Nucleus accumbens (tissue), 56 donors: ENCODE measurements around the gene BAG1.
A peak's percentile ranks its signal among the peaks of the same experiment; 100 is the strongest.

Source experiments
- DNase-seq, 56 donors: peaks; one replicate each; lab custom pipeline; 2025; lab: John Stamatoyannopoulos, UW

Gene BAG1

DNA sequence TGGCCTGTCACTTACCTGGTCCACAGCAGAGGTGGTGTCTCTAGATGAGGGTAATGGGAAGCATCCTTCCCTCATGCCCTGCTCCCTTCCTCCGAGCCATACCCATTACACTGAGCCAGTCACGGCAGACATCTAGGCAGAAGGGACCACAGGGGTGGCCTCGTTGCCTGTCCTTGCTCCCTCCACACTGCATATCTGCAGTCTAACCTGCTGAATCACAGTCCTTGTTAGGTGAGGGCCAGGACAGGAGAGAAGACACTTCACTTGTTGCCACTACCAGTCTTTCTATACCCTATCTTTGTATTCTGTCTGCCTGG is 43.0 kb downstream of the BAG1 start:
- DNase-seq = no peak

DNA sequence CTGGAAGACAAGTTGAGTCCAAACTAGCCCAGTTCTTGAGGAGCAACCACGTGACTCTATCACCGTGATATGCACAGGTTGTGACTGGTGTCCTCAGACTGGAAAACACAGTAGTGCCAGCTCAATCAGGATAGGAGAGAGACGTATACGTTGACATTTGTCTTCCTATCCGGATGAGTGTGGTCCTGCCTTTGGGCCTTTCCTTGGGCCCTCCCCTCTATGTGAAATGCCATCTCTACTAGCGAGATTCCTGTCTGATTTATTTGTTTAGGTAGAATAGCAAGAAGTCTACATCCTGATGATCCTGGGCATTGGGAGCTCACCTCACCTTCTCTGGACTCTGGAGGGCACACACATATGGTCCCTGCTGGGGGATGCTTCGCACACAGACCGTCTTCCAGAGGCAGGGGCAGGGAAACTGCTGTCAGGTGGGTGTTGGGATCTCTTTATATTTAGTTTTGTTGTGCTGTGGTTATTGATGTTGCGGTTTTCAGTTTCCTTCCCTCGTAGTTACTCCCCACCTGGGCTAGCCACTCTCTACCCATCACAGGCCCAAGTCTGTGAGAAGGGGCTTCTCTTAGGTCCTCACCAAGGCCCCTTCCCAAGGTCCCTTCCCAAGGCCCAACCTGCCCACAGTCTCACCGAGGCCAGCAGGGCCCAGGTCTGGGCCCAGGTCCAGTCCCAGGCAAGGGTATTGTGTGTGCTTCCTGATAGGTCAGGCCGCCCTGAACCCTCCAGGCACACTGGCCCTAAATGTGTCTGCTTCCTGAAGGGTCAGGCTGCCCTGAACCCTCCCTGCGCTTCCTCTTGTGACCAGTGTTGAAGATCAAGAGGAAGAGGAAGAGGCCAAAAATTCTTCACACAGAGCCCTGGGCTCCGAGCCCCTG is 43.6 kb downstream of the BAG1 start:
- DNase-seq = no peak

DNA sequence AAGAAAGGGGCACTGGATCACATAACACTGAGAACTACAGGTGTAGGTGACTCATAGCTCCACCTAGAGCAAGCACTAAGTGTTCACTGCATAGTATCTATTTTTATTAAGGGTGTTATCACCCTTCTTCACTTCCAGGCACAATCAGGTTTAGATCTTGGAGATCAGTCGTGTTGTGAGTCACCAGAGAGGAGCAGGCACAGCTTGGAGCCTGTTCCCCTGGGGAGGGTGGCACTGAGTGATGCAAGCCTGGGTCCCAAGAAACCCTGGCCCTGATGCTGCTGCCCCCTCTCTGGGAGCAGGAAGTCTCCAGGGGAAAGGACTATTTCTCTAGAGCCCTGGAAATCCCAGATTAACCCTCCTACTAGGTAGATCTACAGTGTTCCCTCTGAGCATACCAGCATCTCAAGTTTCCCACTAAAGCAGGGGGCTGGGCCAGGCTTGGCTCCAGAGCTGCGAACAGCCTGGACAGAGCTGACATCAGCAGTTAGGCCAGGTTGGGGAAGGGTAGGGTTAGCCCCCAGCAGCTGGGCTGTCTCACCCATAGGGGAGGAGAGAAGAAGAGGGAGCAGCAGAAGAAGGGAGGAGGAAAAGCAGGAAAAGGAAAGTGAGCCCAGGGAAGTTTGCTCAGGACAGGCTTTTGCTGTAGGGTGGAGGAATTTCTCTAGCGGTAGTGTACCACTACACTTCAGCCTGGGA is 52.7 kb downstream of the BAG1 start:
- no peak for DNase-seq

DNA sequence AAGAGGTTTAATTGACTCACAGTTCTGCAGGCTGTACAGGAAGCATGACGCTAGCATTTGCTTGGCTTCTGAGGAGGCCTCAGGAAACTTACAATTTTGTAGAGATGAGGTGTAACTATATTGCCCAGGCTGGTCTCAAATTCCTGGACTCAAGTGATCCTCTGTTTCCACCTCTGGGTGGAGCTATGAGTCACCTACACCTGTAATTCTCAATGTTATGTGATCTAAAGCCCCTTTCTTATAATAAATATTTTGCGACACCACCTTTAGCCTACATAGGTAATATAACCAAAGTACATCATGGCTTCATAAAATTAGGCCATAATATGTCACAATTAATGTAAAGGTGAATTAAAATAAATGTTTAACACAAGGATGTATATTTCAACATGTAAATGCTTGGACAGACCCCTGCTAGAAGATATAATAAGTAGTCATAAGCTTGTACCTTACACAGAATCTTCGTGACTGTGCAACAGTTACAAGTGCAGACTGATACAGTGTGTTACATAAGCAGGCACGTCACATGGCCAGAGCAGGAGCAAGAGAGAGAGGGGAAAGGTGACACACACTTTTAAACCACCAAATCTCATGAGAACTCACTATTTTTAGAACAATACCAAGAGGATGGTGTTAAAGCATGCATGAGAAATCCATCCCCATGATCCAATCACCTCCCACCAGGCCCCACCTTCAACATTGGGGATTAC is 54.3 kb downstream of the BAG1 start:
- no peak for DNase-seq

DNA sequence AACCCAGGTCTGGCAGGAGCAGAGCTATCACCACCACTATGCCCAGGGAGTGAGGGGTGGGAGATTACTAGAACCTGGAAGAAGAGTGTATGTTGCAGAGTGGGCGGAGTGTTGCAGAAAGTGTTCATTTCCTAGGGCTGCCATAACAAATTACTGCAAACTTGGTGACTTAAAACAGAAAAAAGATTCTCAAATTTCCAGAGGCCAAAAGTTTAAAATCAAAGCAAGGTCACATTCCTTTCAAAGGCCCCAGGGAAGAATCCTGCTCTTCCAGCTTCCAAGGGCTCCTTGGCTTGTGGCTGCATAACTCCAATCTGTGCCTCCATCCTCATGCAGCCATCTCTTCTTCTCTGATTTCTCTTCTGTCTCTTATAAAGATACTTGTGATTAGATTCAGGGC is 55.1 kb downstream of the BAG1 start:
- DNase-seq = no peak

DNA sequence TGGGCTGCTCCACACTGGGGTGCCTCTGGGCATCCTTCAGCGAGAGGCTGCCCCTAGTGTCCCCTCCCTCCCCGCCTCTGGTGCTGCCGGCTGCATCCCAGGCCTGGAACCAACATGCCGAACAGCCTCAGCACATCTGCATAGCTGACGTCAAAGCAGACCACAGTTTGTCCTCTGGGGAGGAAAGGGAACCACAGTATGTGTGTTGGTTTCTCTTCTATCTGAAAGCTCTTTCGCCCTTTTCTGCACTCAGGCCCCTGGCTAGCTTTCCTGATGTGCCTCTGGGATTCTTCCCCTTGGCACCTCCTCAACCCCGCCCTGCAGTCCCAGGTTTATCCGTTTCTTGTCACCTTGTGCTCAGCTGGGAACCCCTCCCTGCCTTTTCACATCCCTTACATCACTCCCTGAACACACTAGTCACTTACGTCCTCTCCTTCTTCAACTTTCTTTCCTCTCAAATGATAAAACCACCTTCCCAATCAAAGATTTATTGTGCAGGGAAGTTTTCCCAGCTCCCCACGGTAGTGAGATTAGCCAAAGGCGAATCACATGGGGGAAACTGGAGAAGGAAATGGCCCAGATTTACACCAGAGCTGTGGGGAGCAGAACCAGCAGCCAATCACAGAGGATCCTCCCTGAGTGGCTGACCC is 61.8 kb downstream of the BAG1 start:
- peak in 6 of 56 donors; percentile 3 to 31 (median 12) for DNase-seq
